Gastrocnemius medialis (tissue), 4 donors: Measurements from ENCODE around the gene MAGI1. TPM values are rescaled to one million over a fixed set of nuclear protein-coding genes. Genes with fewer than 3 reads are reported as not detected.

Experiments
- ATAC-seq, 2 donors: fragments of 150-250 bp; one replicate each; pipeline ENCODE4 v1.9.1; 2016
- DNase-seq, 2 donors: peaks; one replicate each; pipeline ENCODE4 v3.0.0-alpha.2; 2019
- H3K27ac ChIP-seq, 4 donors: fragments of 200-600 bp; sonication (generic); 1 replicate in 1 of 4; 2 replicates in 3 of 4; pipeline ENCODE4 v1.5.1; 2016 to 2018; ENCODE audit warnings: mild to moderate bottlenecking in 2 of 4, moderate library complexity in 1 of 4
- H3K27me3 ChIP-seq, 3 donors: fragments of 200-600 bp; sonication (generic) in 2 of 3; 1 replicate in 1 of 3; 2 replicates in 2 of 3; pipeline versions ENCODE4 v1.5.1 to v1.6.0; 2016 to 2019; ENCODE audit warnings: mild to moderate bottlenecking in 1 of 3, moderate library complexity in 1 of 3
- H3K36me3 ChIP-seq, 2 donors: fragments of 200-600 bp; sonication (generic) in 1 of 2; one replicate each; pipeline ENCODE4 v1.5.1; 2017 to 2018
- H3K4me1 ChIP-seq, 2 donors: fragments of 200-600 bp; sonication (generic) in 1 of 2; one replicate each; pipeline ENCODE4 v1.5.1; 2016 to 2017; ENCODE audit warnings: mild to moderate bottlenecking in 2 of 2
- H3K4me3 ChIP-seq, 4 donors: fragments of 200-600 bp; sonication (generic) in 3 of 4; 1 replicate in 1 of 4; 2 replicates in 3 of 4; pipeline ENCODE4 v1.5.1; 2016 to 2019; ENCODE audit warnings: mild to moderate bottlenecking in 2 of 4
- H3K9me3 ChIP-seq, 3 donors: fragments of 200-600 bp; sonication (generic) in 2 of 3; 1 replicate in 1 of 3; 2 replicates in 2 of 3; pipeline ENCODE4 v1.5.1; 2016 to 2019
- POLR2A ChIP-seq, 2 donors: fragments of 450-650 bp; IDR thresholded peaks; one replicate each; pipeline ENCODE4 v1.6.1; 2017; ENCODE audit warnings: antibody characterized with exemption in 2 of 2, mild to moderate bottlenecking in 2 of 2, moderate library complexity in 2 of 2
- in situ Hi-C, 4 donors: fragments of 200-750 bp; cut with MboI; loops; one replicate each; pipeline versions ENCODE4 v1.15.0 to v1.8.0; 2017; ENCODE audit warnings: low sequenced_read_pairs in 4 of 4
- intact Hi-C: fragments of 100-400 bp; cut with DNase I; formaldehyde crosslinking; loops from one replicate; pipeline ENCODE4 v1.15.1; 2023; ENCODE audit warnings: low total_unique reads
- total RNA-seq, 4 donors: library from RNA; depleted of rRNA; stranded (reverse); fragments of >200 nt; gene quantifications; one replicate each; pipeline versions ENCODE4 v1.1.0 to v1.2.3, GENCODE V29; 2016
- TF ChIP-seq, protein P1 (sequence below), 5 experiments: fragments of 450-650 bp in 3 of 5; fragments of 200-600 bp in 2 of 5; sonication (generic) in 2 of 5; IDR thresholded peaks in 4 of 5; conservative IDR thresholded peaks in 1 of 5; 1 replicate in 4 of 5; 2 replicates in 1 of 5; pipeline ENCODE4 v1.5.1; 2016 to 2019; ENCODE audit warnings: antibody characterized with exemption in 5 of 5, mild to moderate bottlenecking in 3 of 5, moderate library complexity in 3 of 5

Gene MAGI1
- total RNA-seq, 4 donors from 2014 or later = 2.6 to 7.5 (median 3.9) TPM

DNA sequence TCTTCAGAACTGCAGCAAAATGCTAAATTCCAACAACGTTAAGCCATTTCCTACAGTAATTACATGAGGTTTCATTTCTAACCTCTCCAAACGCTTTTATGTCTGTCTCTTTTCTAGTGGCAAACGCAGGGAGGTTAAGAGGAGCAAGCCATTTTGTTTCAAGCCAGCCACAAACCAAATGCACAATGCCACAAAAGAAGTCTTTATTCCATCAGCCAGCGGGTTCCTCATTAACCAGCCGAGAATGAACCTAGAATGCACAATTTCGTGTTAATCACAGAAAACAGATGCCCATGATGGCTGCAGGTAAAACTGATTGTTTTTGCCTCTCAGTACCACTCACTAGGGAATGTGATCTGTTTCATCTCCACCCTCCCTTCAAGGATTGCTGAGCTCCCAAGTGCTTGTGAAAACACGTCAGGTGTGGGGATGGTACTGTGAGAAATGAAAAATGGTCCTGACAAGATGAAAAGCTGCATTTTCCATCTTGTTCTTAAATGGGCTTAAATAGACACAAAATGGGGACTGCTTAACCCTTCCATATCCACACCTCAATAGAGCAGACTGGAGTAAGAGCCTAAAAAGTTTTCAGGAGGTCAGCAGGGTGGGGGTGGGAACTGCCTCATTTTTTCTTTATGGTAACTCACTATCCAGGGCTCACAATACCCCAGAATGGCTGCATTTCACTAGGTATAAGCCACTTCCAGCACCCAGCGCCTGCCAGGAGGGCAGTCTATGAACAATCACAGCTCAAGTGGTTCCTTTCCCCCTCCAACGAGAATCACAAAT, 277.1 kb downstream of the MAGI1 start:
- intact Hi-C loops = no loop called here
- no peak for DNase-seq
- ATAC-seq = no peak
- H3K4me3 ChIP-seq = no peak overlapping the region
- in situ Hi-C loops = no loop called here
- no peaks in the 10 kb centered on the region for H3K36me3 ChIP-seq
- no peak overlapping the region for H3K27ac ChIP-seq
- no peaks in the 10 kb centered on the region for H3K4me1 ChIP-seq
- H3K9me3 ChIP-seq = no peaks in the 10 kb centered on the region
- TF ChIP-seq POLR2A (IDR thresholded peaks at IDR 0.05) = no peak
- TF ChIP-seq, protein P1, sequence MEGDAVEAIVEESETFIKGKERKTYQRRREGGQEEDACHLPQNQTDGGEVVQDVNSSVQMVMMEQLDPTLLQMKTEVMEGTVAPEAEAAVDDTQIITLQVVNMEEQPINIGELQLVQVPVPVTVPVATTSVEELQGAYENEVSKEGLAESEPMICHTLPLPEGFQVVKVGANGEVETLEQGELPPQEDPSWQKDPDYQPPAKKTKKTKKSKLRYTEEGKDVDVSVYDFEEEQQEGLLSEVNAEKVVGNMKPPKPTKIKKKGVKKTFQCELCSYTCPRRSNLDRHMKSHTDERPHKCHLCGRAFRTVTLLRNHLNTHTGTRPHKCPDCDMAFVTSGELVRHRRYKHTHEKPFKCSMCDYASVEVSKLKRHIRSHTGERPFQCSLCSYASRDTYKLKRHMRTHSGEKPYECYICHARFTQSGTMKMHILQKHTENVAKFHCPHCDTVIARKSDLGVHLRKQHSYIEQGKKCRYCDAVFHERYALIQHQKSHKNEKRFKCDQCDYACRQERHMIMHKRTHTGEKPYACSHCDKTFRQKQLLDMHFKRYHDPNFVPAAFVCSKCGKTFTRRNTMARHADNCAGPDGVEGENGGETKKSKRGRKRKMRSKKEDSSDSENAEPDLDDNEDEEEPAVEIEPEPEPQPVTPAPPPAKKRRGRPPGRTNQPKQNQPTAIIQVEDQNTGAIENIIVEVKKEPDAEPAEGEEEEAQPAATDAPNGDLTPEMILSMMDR (IDR thresholded peaks at IDR 0.05 in 4 of 5, conservative IDR thresholded peaks at IDR 0.05 in 1 of 5) = no peak
- no peaks in the 10 kb centered on the region for H3K27me3 ChIP-seq

DNA sequence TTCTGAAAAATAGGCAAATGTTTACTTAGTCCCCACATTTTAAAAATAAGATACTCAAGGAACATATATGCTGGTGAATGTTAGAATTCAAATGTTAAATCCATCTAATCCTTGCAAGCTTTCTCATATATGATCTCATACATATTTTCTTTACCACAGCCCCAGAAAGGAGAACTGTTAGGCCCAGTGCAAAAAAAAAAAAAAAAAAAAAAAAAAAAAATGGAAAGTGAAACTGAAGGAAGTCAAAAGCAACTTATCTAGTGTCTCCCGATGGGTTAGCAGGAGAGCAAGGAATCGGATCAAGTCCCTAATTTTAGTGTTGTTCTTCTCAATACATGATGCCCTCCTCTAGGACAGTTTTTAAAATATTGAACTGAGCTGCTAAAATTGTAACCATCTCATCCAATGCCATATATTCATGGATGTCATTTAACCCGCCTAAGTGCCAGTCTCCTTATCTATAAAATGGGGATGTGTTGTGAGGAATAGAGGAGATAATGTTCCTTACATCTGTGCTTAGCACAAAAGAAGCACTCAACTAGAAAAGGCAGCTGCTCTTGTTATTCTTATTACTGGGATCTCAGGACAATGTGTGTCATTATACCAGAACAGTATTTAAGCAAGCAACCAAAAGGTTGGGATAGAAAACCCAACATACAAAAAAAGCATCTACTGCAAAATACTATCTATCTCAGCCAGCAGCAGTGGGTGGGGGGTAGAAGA, 279.7 kb downstream of the MAGI1 start:
- no peaks in the 10 kb centered on the region for H3K4me1 ChIP-seq
- H3K9me3 ChIP-seq = no peaks in the 10 kb centered on the region
- TF ChIP-seq POLR2A (IDR thresholded peaks at IDR 0.05) = no peak
- TF ChIP-seq, protein P1 (IDR thresholded peaks at IDR 0.05 in 4 of 5, conservative IDR thresholded peaks at IDR 0.05 in 1 of 5) = no peak
- no peak for ATAC-seq
- H3K27me3 ChIP-seq = no peaks in the 10 kb centered on the region
- H3K4me3 ChIP-seq = no peak overlapping the region
- no peak overlapping the region for H3K27ac ChIP-seq
- DNase-seq = no peak
- intact Hi-C loops (no loop called here), in situ Hi-C loops (no loop called here)
- no peaks in the 10 kb centered on the region for H3K36me3 ChIP-seq

DNA sequence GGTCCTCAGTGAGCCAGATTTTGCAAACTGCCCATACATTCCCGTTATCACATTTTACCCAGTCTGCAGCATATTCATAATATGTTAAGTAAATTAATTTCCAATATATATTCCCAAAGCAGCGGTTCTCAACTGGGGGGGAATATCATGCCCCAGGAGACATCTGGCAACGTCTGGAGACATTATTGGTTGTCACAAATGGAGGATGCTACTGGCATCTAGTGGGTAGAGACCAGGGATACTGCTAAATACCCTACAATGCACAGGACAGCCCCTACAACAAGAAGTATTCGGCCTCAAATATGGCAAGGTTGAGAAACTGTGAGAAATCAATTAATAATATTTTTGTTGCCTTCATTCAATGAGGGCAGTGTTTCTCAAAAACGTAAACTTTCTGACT, 280.3 kb downstream of the MAGI1 start:
- intact Hi-C loops = no loop called here
- ATAC-seq = no peak
- in situ Hi-C loops = no loop called here

DNA sequence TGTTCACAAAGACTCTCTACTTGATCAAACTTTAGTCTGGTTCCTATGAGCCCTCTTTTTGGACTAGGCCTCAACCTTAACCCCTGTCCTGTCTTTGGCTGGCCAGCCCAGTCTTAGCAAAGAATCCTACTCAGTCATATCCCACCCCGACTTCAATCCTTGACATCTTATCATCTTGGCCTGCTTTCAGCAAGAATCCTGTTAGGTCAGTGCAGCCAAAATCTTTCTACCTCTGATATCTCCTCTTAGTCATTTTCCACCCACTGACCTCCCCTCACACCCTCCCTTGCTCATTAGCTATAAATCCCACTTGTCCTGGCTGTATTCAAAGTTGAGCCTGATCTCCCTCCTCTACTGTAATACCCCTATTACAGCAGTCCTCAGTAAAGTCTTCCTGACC, 286.1 kb downstream of the MAGI1 start:
- H3K27ac ChIP-seq = no peak overlapping the region
- H3K36me3 ChIP-seq = no peaks in the 10 kb centered on the region
- DNase-seq (no peak), ATAC-seq (no peak)
- intact Hi-C loops (no loop called here), in situ Hi-C loops (no loop called here)
- TF ChIP-seq POLR2A (IDR thresholded peaks at IDR 0.05) = no peak
- TF ChIP-seq, protein P1 (IDR thresholded peaks at IDR 0.05 in 4 of 5, conservative IDR thresholded peaks at IDR 0.05 in 1 of 5) = no peak
- no peaks in the 10 kb centered on the region for H3K9me3 ChIP-seq
- no peaks in the 10 kb centered on the region for H3K4me1 ChIP-seq
- no peaks in the 10 kb centered on the region for H3K27me3 ChIP-seq
- no peak overlapping the region for H3K4me3 ChIP-seq

More for the DNA sequence above, 280.3 kb downstream of the MAGI1 start:
- Histone ChIP-seq H3K4me1 (no peaks in the 10 kb centered on the region), H3K4me3 (no peak overlapping the region), H3K9me3 (no peaks in the 10 kb centered on the region), H3K27me3 (no peaks in the 10 kb centered on the region), H3K36me3 (no peaks in the 10 kb centered on the region), H3K27ac (no peak overlapping the region)
- no peak for DNase-seq
- TF ChIP-seq, protein P1 (IDR thresholded peaks at IDR 0.05 in 4 of 5, conservative IDR thresholded peaks at IDR 0.05 in 1 of 5) = no peak
- no peak for TF ChIP-seq POLR2A (IDR thresholded peaks at IDR 0.05)
